Measurements from ENCODE around the gene RAB3IP. TPM values are rescaled to one million over a fixed set of nuclear protein-coding genes. Genes with fewer than 3 reads are reported as not detected.

Gene RAB3IP
- total and polyA plus RNA-seq, 8 donors, result 13.9 to 33.0 (median 22.1) TPM

GRCh38 chr12:69810870-69811498, 72.3 kb downstream of the RAB3IP start:
- Histone ChIP-seq H3K27ac (no peak overlapping the region), H3K27me3 (no peaks in the 10 kb centered on the region), H3K36me3 (peaks cover 11 to 37% (median 17%) of the 10 kb centered on the region in 4 donors), H3K4me1 (no peaks in the 10 kb centered on the region), H3K9me3 (peaks cover 9 to 26% (median 16%) of the 10 kb centered on the region in 4 donors), H3K4me3 (no peak overlapping the region)
- DNase-seq, result no peak
- TF ChIP-seq EP300 (IDR thresholded peaks at IDR 0.05) (no peak), POLR2A (IDR thresholded peaks at IDR 0.05) (no peak), POLR2AphosphoS5 (IDR thresholded peaks at IDR 0.05) (no peak), CTCF (IDR thresholded peaks at IDR 0.05) (no peak)
- WGBS, 5 donors, result 65 to 94% (median 76%) methylated on average over 4 of the region's 4 CpGs
- intact Hi-C loops (cut with DNase I; ENCODE audit: low total_unique reads), result no loop called here

DNA sequence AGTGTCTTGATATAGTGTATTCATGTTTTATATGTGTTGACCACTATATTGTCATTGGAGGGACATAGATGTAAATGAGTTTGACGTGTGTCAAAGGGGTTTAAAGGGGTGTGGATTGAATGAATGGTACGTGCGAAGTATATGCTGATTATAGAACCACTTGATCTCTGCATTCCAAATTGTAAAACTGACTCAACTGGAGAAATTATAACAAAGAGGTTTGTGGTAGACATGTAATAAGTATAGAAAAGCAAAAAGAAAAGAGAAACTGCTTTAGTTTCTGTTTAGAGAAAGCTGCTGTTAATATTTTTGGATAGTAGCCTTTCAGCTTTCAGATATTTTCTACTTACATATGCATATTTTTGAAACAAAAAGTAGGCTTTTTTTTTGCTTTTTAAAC, 77.4 kb downstream of the RAB3IP start:
- intact Hi-C loops (cut with DNase I; ENCODE audit: low total_unique reads), result no loop called here
- TF ChIP-seq POLR2AphosphoS5 (IDR thresholded peaks at IDR 0.05) (no peak), CTCF (IDR thresholded peaks at IDR 0.05) (no peak), POLR2A (IDR thresholded peaks at IDR 0.05) (no peak), EP300 (IDR thresholded peaks at IDR 0.05) (no peak)
- Histone ChIP-seq H3K36me3 (peaks cover 0 to 22% (median 4%) of the 10 kb centered on the region in 4 donors), H3K4me1 (peaks cover 0 to 4% (median under 1%) of the 10 kb centered on the region in 4 donors), H3K9me3 (peaks cover 0 to under 1% (median 0%) of the 10 kb centered on the region in 4 donors), H3K27me3 (no peaks in the 10 kb centered on the region), H3K27ac (no peak overlapping the region), H3K4me3 (no peak overlapping the region)
- no peak for DNase-seq
- WGBS, 5 donors, result 90 to 95% (median 93%) methylated on average over 3 of the region's 3 CpGs

DNA sequence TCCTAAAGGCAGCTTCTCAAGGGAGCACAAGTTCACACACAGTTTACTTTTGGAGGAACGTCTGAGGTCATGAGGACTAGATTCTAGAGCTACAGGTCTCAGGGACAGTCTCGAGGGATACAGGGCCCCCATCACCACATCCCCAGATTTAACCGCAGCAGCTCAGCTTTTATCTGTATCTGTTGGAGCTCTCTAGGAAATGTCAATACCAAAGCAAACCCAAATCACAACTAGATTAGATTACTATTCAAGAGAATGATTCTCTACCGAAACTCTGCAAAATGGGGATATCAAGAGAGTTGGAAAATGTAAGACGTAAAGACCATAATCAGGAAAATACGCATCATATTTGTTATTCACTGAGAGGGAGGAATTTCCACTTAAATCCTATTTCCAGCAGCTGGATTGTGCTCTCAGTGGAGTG, 82.4 kb downstream of the RAB3IP start:
- TF ChIP-seq CTCF (IDR thresholded peaks at IDR 0.05) (no peak), POLR2A (IDR thresholded peaks at IDR 0.05) (no peak), POLR2AphosphoS5 (IDR thresholded peaks at IDR 0.05) (no peak), EP300 (IDR thresholded peaks at IDR 0.05) (no peak)
- Histone ChIP-seq H3K36me3 (peaks cover 0 to 4% (median 0%) of the 10 kb centered on the region in 4 donors), H3K27ac (no peak overlapping the region), H3K4me3 (no peak overlapping the region), H3K27me3 (no peaks in the 10 kb centered on the region), H3K9me3 (no peaks in the 10 kb centered on the region), H3K4me1 (peaks cover 0 to 13% (median 6%) of the 10 kb centered on the region in 4 donors)
- WGBS, 5 donors, result 25 to 48% (median 36%) methylated on average over 6 of the region's 6 CpGs
- no peak for DNase-seq
- intact Hi-C loops (cut with DNase I; ENCODE audit: low total_unique reads), result no loop called here

DNA sequence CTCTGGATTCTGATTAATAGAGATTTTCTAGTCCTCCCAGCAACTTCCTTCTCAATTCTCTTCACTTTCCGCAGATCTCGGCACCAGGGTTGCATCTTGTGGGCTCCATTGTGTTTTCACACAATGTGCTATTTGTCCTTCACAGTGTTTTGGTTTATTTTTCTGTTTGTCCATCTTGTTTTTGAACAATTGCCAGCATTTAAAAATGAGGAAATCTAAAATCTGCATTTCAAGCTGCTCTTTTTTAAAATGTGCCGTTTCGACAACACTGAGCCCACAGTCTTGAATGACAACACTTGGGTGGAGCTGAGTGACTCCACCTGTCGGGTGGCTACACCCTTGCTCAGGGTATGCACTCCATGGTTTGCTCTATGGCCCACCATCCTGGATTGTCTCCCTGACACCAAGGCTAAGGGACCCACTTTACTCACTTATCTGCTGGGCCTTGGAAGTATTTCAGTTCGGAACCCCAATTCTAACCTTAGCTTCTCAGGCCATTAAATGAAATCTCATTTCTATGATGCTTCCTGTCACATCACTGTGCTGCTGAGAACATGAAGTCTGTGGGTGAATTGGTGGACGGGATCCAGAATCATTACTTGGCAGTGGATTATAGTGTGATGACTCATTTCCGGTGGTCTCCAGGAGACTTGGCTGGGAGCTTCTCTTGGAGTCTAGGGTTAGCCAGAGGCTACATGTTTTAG, 82.9 kb downstream of the RAB3IP start:
- WGBS, 5 donors, result 37 to 55% (median 51%) methylated on average over 8 of the region's 8 CpGs
- Histone ChIP-seq H3K4me3 (no peak overlapping the region), H3K4me1 (peaks cover 0 to 13% (median 6%) of the 10 kb centered on the region in 4 donors), H3K27ac (no peak overlapping the region), H3K9me3 (no peaks in the 10 kb centered on the region), H3K27me3 (no peaks in the 10 kb centered on the region), H3K36me3 (peaks cover 0 to 4% (median 0%) of the 10 kb centered on the region in 4 donors)
- intact Hi-C loops (cut with DNase I; ENCODE audit: low total_unique reads), result no loop called here
- no peak for TF ChIP-seq CTCF (IDR thresholded peaks at IDR 0.05)
- no peak for TF ChIP-seq POLR2A (IDR thresholded peaks at IDR 0.05)
- TF ChIP-seq POLR2AphosphoS5 (IDR thresholded peaks at IDR 0.05), result no peak
- TF ChIP-seq EP300 (IDR thresholded peaks at IDR 0.05), result no peak
- peak in 1 of 2 donors; percentile 70 for DNase-seq
